ENCODE measurements around the gene ANAPC16.
A peak's percentile ranks its signal among the peaks of the same experiment; 100 is the strongest.

Gene ANAPC16

DNA sequence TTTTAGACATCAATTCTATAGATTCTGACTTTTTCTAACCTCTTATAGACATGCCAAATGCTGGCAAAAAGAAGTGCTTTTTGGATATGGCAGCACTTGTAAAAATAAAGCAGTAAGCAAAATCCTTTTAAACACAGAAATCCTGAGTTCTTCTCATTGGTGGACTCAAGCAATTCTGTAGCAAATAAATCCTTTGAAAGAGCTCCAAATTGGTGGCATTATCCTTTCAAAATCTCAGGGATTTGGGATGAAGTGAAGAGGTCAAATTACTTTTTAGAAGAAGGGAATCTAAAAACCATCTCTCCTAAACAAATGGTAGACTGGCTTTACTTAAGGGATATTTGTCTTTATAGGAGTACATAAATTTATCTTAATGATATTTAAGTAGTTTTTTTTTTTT is 17.8 kb downstream of the ANAPC16 start:
- H3K9ac ChIP-seq, result no peak overlapping the region
- H3K27ac ChIP-seq, result no peak overlapping the region
- no peak for TF ChIP-seq Cebpa-rat (IDR thresholded peaks at IDR 0.05)
- no peak overlapping the region for H3K4me2 ChIP-seq
- peaks cover 0 to 4% (median 0%) of the 10 kb centered on the region in 11 experiments; a peak in 3 of 22 replicates for H4K20me1 ChIP-seq
- H3K9me3 ChIP-seq (replicated peaks in 1 of 11), result no peaks in the 10 kb centered on the region
- peaks cover 59 to 98% (median 81%) of the 10 kb centered on the region in 11 experiments for H3K36me3 ChIP-seq
- no peak overlapping the region for H3K4me3 ChIP-seq
- H3K4me1 ChIP-seq, result peaks cover 11 to 41% (median 22%) of the 10 kb centered on the region in 10 experiments
- H3K27me3 ChIP-seq, result no peaks in the 10 kb centered on the region

DNA sequence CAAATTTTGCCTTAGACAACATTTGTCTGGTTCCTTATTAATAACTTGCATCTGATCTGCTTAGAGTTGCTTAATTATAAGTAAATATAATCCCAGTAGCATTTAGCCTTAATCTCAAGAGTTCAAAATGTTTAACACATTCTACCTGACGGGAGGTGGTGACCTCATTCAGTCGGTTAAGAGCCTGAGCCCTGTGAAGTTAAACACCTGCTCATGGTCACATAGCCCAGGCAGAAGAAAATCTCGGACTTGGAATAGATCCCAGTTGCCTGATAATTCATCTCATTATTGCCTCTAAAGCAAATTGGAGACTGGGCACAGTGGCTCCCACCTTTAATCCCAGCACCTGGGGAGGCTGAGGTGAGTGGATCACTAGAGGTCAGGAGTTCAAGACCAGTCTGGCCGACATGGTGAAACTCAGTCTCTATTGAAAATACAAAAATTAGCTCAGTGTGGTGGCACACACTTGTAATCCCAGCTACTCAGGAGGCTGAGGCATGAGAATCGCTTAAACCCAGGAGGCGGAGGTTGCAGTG is 18.8 kb downstream of the ANAPC16 start:
- peaks cover 59 to 90% (median 79%) of the 10 kb centered on the region in 11 experiments for H3K36me3 ChIP-seq
- no peak overlapping the region for H3K4me2 ChIP-seq
- H4K20me1 ChIP-seq, result no peaks in the 10 kb centered on the region
- H3K27me3 ChIP-seq, result no peaks in the 10 kb centered on the region
- peaks cover 10 to 41% (median 19%) of the 10 kb centered on the region in 10 experiments; a peak in 19 of 20 replicates for H3K4me1 ChIP-seq
- no peak overlapping the region for H3K27ac ChIP-seq
- no peak for TF ChIP-seq Cebpa-rat (IDR thresholded peaks at IDR 0.05)
- no peak overlapping the region for H3K9ac ChIP-seq
- no peak overlapping the region for H3K4me3 ChIP-seq
- no peaks in the 10 kb centered on the region for H3K9me3 ChIP-seq (replicated peaks in 1 of 11)

DNA sequence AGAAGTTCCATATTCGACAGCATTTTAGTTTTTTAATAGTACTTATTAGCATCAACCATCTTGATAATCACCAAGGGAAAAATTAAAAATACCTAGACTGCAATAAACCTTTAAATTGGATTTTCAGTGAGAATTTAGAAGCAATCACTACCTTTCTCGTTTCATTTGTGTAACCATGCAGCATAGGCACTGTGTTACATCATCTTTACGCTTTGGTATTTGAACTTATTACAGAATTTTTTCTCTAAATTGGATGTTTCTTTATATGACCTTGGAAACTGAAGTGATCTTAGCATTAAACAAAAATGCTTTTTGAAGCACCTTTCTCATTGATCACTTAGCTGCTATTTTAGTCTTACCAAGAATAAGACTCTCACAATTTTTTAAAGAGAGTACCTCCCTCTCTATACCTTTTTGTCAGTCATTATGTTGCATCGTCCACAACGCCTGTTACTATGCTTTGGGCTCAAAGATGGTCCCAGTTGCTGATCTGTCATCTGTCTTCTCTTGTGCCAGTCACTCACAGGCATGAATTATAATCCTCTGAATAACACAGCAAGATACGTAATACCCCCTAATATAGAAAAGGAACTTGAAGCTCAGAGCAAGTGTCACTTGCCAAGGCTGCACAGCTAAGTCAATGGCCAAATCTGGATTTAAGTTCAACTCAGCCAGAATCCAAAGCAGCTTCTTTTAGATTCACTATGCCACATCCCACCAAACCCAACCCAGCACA is 19.9 kb downstream of the ANAPC16 start:
- peaks cover under 1 to 33% (median 12%) of the 10 kb centered on the region in 10 experiments; a peak in 19 of 20 replicates for H3K4me1 ChIP-seq
- no peaks in the 10 kb centered on the region for H3K9me3 ChIP-seq (replicated peaks in 1 of 11)
- no peak overlapping the region for H3K4me3 ChIP-seq
- H3K9ac ChIP-seq, result no peak overlapping the region
- H3K36me3 ChIP-seq, result peaks cover 57 to 79% (median 71%) of the 10 kb centered on the region in 11 experiments
- no peaks in the 10 kb centered on the region for H4K20me1 ChIP-seq
- no peak for TF ChIP-seq Cebpa-rat (IDR thresholded peaks at IDR 0.05)
- no peak overlapping the region for H3K27ac ChIP-seq
- no peaks in the 10 kb centered on the region for H3K27me3 ChIP-seq
- H3K4me2 ChIP-seq, result no peak overlapping the region

GRCh38 chr10:72238392-72239175 is 22.8 kb downstream of the ANAPC16 start:
- H3K36me3 ChIP-seq, result peaks cover 35 to 52% (median 44%) of the 10 kb centered on the region in 11 experiments
- H3K9me3 ChIP-seq (replicated peaks in 1 of 11), result no peaks in the 10 kb centered on the region
- TF ChIP-seq Cebpa-rat (IDR thresholded peaks at IDR 0.05), result no peak
- H3K4me3 ChIP-seq, result no peak overlapping the region
- no peaks in the 10 kb centered on the region for H4K20me1 ChIP-seq
- peaks cover 15 to 48% (median 28%) of the 10 kb centered on the region in 10 experiments for H3K4me1 ChIP-seq
- H3K9ac ChIP-seq, result 0 out of 22 replicates have a peak overlapping the region, but pooled peaks of 1 of the 11 experiments have one; percentile 1
- H3K27ac ChIP-seq, result peak overlapping the region in 2 of 11 experiments; percentile 27 to 41; a peak in 4 of 22 replicates
- no peaks in the 10 kb centered on the region for H3K27me3 ChIP-seq
- peak overlapping the region in 6 of 11 experiments; percentile 24 to 70 (median 54); a peak in 10 of 22 replicates for H3K4me2 ChIP-seq

DNA sequence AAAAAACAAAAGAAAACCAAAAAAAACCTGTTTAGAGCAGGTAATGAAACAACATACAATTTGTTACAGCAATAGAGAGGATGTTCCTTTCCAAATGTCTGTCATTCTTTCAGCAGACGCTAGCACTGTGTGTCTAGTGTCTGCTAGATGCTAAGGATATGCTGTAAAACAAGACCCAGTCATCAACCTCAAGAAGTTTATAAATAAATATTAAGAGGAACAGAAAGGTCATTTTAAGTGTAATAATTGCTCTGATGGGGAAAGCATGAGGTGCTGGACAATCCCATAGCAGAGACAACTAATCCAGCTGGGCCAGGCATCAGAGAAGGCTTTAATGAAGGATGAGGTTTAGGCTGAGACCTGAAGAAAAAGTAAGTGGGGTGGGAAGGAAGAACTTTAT is 23.6 kb downstream of the ANAPC16 start:
- no peak for TF ChIP-seq Cebpa-rat (IDR thresholded peaks at IDR 0.05)
- H3K27ac ChIP-seq, result peak overlapping the region in 2 of 11 experiments; percentile 27 to 41; a peak in 4 of 22 replicates
- peak overlapping the region in 6 of 11 experiments; percentile 24 to 70 (median 54); a peak in 10 of 22 replicates for H3K4me2 ChIP-seq
- H3K9ac ChIP-seq, result 0 out of 22 replicates have a peak overlapping the region, but pooled peaks of 1 of the 11 experiments have one; percentile 1
- no peaks in the 10 kb centered on the region for H3K27me3 ChIP-seq
- H3K9me3 ChIP-seq (replicated peaks in 1 of 11), result no peaks in the 10 kb centered on the region
- no peak overlapping the region for H3K4me3 ChIP-seq
- peaks cover 24 to 56% (median 37%) of the 10 kb centered on the region in 10 experiments for H3K4me1 ChIP-seq
- no peaks in the 10 kb centered on the region for H4K20me1 ChIP-seq
- peaks cover 27 to 44% (median 35%) of the 10 kb centered on the region in 11 experiments for H3K36me3 ChIP-seq

DNA sequence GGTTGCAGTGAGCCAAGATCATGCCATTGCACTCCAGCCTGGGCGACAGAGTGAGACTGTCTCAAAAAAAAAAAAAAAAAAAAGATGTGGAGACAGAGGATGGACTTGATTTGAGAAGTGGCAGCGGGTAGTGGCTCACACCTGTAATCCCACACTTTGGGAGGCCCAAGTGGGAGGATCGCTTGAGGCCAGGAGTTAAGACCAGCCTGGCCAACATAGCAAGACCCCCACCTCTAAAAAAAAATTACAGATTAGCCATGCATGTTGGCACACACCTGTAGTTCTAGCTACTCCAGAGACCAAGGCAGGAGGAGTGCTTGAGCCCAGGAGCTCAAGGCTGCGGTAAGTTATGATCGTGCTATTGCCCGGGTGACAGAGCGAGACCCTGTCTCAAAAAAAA is 24.6 kb downstream of the ANAPC16 start:
- Histone ChIP-seq H3K9ac (no peak overlapping the region), H3K27ac (no peak overlapping the region), H3K9me3 (replicated peaks in 1 of 11) (no peaks in the 10 kb centered on the region), H3K27me3 (no peaks in the 10 kb centered on the region), H3K4me2 (no peak overlapping the region), H3K4me1 (peaks cover 33 to 66% (median 46%) of the 10 kb centered on the region in 10 experiments), H4K20me1 (no peaks in the 10 kb centered on the region), H3K4me3 (no peak overlapping the region), H3K36me3 (peaks cover 17 to 34% (median 26%) of the 10 kb centered on the region in 11 experiments)
- no peak for TF ChIP-seq Cebpa-rat (IDR thresholded peaks at IDR 0.05)

DNA sequence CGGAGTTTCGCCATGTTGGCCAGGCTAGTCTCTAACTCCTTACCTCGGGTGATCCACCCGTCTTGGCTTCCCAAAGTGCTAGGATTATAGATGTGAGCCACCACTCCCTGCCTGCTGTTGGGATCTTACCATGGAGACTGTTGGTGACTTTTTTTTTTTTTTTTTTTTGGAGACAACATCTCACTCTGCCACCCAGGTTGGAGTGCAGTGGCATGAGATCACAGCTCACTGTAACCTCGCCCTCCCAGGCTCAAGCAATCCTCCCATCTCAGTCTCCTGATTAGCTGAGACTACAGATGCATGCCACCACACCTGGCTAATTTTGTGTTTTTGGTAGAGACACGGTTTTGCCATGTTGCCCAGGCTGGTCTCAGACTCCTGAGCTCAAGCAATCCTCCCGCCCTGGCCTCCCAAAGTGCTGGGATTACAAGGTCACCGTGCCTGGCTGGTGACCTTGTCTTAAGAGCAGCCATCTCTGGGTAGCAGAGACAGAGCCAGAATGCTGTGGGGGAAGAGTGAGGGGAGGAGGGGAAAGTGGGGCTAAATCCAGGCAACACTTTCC is 26.0 kb downstream of the ANAPC16 start:
- TF ChIP-seq Cebpa-rat (IDR thresholded peaks at IDR 0.05), result no peak

GRCh38 chr10:72242675-72243074 is 26.9 kb downstream of the ANAPC16 start:
- peaks cover 0 to 11% (median 4%) of the 10 kb centered on the region in 11 experiments; a peak in 7 of 22 replicates for H3K36me3 ChIP-seq
- no peaks in the 10 kb centered on the region for H3K9me3 ChIP-seq (replicated peaks in 1 of 11)
- H3K4me3 ChIP-seq, result no peak overlapping the region
- peak overlapping the region; percentile 44 to 97 (median 79) for H3K4me2 ChIP-seq
- H3K27ac ChIP-seq, result peak overlapping the region in 3 of 11 experiments; percentile 0 to 12 (median 3); a peak in 1 of 22 replicates
- no peak for TF ChIP-seq Cebpa-rat (IDR thresholded peaks at IDR 0.05)
- no peaks in the 10 kb centered on the region for H3K27me3 ChIP-seq
- no peaks in the 10 kb centered on the region for H4K20me1 ChIP-seq
- H3K4me1 ChIP-seq, result peaks cover 56 to 89% (median 69%) of the 10 kb centered on the region in 10 experiments
- peak overlapping the region in 1 of 11 experiments; percentile 11; a peak in 2 of 22 replicates for H3K9ac ChIP-seq

More for the DNA sequence above, 26.0 kb downstream of the ANAPC16 start:
- Histone ChIP-seq H4K20me1 (no peaks in the 10 kb centered on the region), H3K4me2 (peak overlapping the region in 5 of 11 experiments; percentile 76 to 97 (median 94); a peak in 6 of 22 replicates), H3K36me3 (peaks cover 4 to 20% (median 12%) of the 10 kb centered on the region in 11 experiments; a peak in 20 of 22 replicates), H3K27ac (no peak overlapping the region), H3K4me3 (no peak overlapping the region), H3K4me1 (peaks cover 47 to 80% (median 60%) of the 10 kb centered on the region in 10 experiments), H3K9me3 (replicated peaks in 1 of 11) (no peaks in the 10 kb centered on the region), H3K27me3 (no peaks in the 10 kb centered on the region), H3K9ac (no peak overlapping the region)
